HG03378 (cell line): Measurements from ENCODE around the gene PHF5A.

Experiments
- ATAC-seq: cut with Tn5 transposase; IDR thresholded peaks from one replicate; pipeline ENCODE4 v1.9.1; 2021; ENCODE audit warnings: mild to moderate bottlenecking, moderate library complexity; ENCODE audit not compliant: unreplicated experiment

PHF5A gene

GRCh38 chr22:41417622-41418390 is 50.7 kb downstream of the PHF5A start:
- no peak for ATAC-seq

- no peak for ATAC-seq
Observed at GRCh38 chr22:41415554-41415953, 52.9 kb downstream of the PHF5A start.

DNA sequence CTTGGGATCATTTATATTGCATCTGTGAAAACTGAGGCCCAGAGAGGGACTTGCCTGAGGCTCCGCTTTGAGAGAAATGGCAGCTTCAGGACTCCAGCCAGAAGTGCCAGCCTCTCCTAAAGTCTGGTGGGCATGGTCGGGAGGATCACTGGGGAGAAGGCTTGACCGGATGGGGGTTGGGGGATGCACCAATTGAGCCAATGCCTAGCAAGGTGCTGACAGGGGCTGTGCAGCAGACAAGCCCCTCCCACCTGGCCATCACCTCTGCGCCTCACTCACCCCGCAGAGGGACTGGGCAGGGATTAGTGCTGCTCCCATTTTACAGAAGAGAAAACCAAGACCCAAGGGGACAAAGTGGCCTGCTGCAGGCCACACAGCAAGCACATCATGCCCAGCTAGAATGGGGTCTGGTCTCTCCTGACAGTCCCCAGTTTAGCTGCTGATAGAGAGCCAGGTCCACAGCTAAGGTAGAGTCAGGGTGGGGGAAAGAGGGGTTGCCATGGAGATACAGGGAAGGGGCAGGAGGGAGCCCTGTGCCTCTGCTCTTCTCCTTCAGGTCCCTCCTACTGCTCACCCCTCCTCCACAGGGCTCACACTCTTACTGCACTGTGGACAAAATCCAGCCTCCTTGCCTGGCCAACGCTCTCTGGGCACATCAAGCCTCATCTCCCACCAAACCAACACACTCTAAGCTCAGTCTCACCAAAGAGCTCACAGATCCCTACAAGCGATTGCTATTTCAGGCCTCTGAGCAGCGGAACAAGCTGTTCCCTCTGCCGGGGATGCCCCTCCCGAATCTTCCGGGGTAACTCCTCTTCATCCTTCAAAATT is 57.3 kb downstream of the PHF5A start:
- no peak for ATAC-seq

- no peak for ATAC-seq
Observed at GRCh38 chr22:41410311-41410751, 58.2 kb downstream of the PHF5A start.
